WERI-Rb-1 (cell line): ENCODE results near the gene TIGD1.

ENCODE experiments used
- DNase-seq: peaks from one replicate; pipeline ENCODE4 v3.0.0-alpha.2; 2020
- H3K27ac ChIP-seq: fragments of 250-450 bp; sonication (Bioruptor Pico); 2 replicates; pipeline ENCODE4 v1.5.1; 2020; ENCODE audit warnings: mild to moderate bottlenecking, moderate library complexity
- H3K27me3 ChIP-seq: fragments of 250-450 bp; sonication (Bioruptor Pico); 2 replicates; pipeline ENCODE4 v1.5.1; 2021; ENCODE audit warnings: mild to moderate bottlenecking, low read depth, moderate library complexity; ENCODE audit not compliant: insufficient read depth, severe bottlenecking
- H3K36me3 ChIP-seq: fragments of 250-450 bp; sonication (Bioruptor Pico); 2 replicates; pipeline ENCODE4 v1.5.1; 2020; ENCODE audit warnings: mild to moderate bottlenecking, moderate library complexity
- H3K4me3 ChIP-seq: 2 replicates; pipeline ENCODE4 v1.5.1; 2011; ENCODE audit warnings: low read depth, mild to moderate bottlenecking, control low read depth, low read length
- H3K9me3 ChIP-seq: fragments of 250-450 bp; sonication (Bioruptor Pico); 2 replicates; pipeline ENCODE4 v1.5.1; 2021; ENCODE audit warnings: mild to moderate bottlenecking, moderate library complexity; ENCODE audit not compliant: severe bottlenecking
- CTCF ChIP-seq: IDR thresholded peaks from 2 replicates; pipeline ENCODE4 v1.5.1; 2011; ENCODE audit warnings: low read depth, mild to moderate bottlenecking, control low read depth, inconsistent platforms, low read length

Gene TIGD1

GRCh38 chr2:232518844-232519243, 31.5 kb downstream of the TIGD1 start:
- TF ChIP-seq CTCF, result no peak
- Histone ChIP-seq H3K9me3 (no peaks in the 10 kb centered on the region), H3K4me3 (no peak overlapping the region), H3K27ac (no peak overlapping the region), H3K27me3 (peaks cover 18% of the 10 kb centered on the region), H3K36me3 (no peaks in the 10 kb centered on the region)
- DNase-seq, result no peak

- H3K36me3 ChIP-seq, result no peaks in the 10 kb centered on the region
Observed at GRCh38 chr2:232516551-232516950, 33.8 kb downstream of the TIGD1 start.

GRCh38 chr2:232515639-232516038, 34.7 kb downstream of the TIGD1 start:
- Histone ChIP-seq H3K36me3 (no peaks in the 10 kb centered on the region), H3K27me3 (no peaks in the 10 kb centered on the region), H3K27ac (no peak overlapping the region), H3K9me3 (no peaks in the 10 kb centered on the region), H3K4me3 (no peak overlapping the region)
- no peak for TF ChIP-seq CTCF
- no peak for DNase-seq

More at GRCh38 chr2:232516551-232516950, 33.8 kb downstream of the TIGD1 start:
- DNase-seq, result no peak
- H3K27ac ChIP-seq, result no peak overlapping the region
- H3K4me3 ChIP-seq, result no peak overlapping the region
- no peaks in the 10 kb centered on the region for H3K27me3 ChIP-seq
- no peak for TF ChIP-seq CTCF
- no peaks in the 10 kb centered on the region for H3K9me3 ChIP-seq

- H3K9me3 ChIP-seq, result no peaks in the 10 kb centered on the region
- H3K27me3 ChIP-seq, result no peaks in the 10 kb centered on the region
- no peak for TF ChIP-seq CTCF
- no peak overlapping the region for H3K4me3 ChIP-seq
- H3K27ac ChIP-seq, result peak overlapping the region; percentile 37
- H3K36me3 ChIP-seq, result no peaks in the 10 kb centered on the region
- DNase-seq, result no peak
Observed at GRCh38 chr2:232513353-232513752, 37.0 kb downstream of the TIGD1 start.

GRCh38 chr2:232512602-232513001, 37.8 kb downstream of the TIGD1 start:
- Histone ChIP-seq H3K9me3 (no peaks in the 10 kb centered on the region), H3K4me3 (no peak overlapping the region; the same call in 1 of the 2 replicates), H3K36me3 (no peaks in the 10 kb centered on the region), H3K27me3 (no peaks in the 10 kb centered on the region), H3K27ac (peak overlapping the region; percentile 70)
- peak; percentile 93 for DNase-seq
- TF ChIP-seq CTCF, result no peak

GRCh38 chr2:232511336-232511890, 38.9 kb downstream of the TIGD1 start:
- no peak overlapping the region for H3K4me3 ChIP-seq
- H3K9me3 ChIP-seq, result no peaks in the 10 kb centered on the region
- no peaks in the 10 kb centered on the region for H3K27me3 ChIP-seq
- H3K36me3 ChIP-seq, result no peaks in the 10 kb centered on the region
- DNase-seq, result peak; percentile 44
- peak overlapping the region; percentile 70 for H3K27ac ChIP-seq
- no peak for TF ChIP-seq CTCF
